HepG2 (cell line): ENCODE data around the gene NDRG2. TPM values are rescaled to one million over a fixed set of nuclear protein-coding genes. Genes with fewer than 3 reads are reported as not detected.

Experiments used
- ATAC-seq: fragments of 200-7000 bp; cut with Tn5 transposase; 3 replicates; pipeline ENCODE4 v1.9.1; 2020; ENCODE audit warnings: mild to moderate bottlenecking, moderate library complexity
- BruUV-seq: library from RNA; stranded (reverse); fragments of 400-500 nt; replicated peaks from 2 replicates; lab custom pipeline; 2021; lab: Mats Ljungman, UMichigan
- CTCF ChIA-PET: fragments of 300-600 bp; formaldehyde crosslinking; extraction: SDS; loops from one replicate; lab custom pipeline; 2021; ENCODE audit warnings: low total read pairs, inconsistent platforms, low intra/inter-chr PET ratio; lab: Yijun Ruan, JAX
- POLR2A ChIA-PET: fragments of 350-600 bp; sonication (Branson Sonifier 250); formaldehyde crosslinking; loops from one replicate; lab custom pipeline; 2020; ENCODE audit warnings: antibody characterized with exemption, inconsistent platforms; lab: Yijun Ruan, JAX
- DNase-seq: peaks from one replicate; pipeline ENCODE4 v3.0.0-alpha.2; 2015; ENCODE audit warnings: low spot score
- FAIRE-seq: peaks from 3 replicates; lab custom pipeline; 2011; peaks lifted over from hg19 to GRCh38; lab: Jason Lieb, UNC
- H2AFZ ChIP-seq: one replicate; pipeline ENCODE4 v1.6.1; 2011; ENCODE audit warnings: low read length, inconsistent platforms
- H3K27ac ChIP-seq: fragments of 300-600 bp; 3 replicates; pipeline ENCODE4 v1.8.0; 2011; ENCODE audit warnings: mixed run types, mild to moderate bottlenecking, mixed read lengths, low read length, inconsistent platforms; ENCODE audit not compliant: insufficient read depth; ENCODE audit errors: extremely low read length
- H3K27me3 ChIP-seq, 2 experiments: fragments of 200-600 bp in 1 of 2; 2 replicates in 1 of 2; 3 replicates in 1 of 2; pipeline versions ENCODE4 v1.6.0 to v1.8.0; 2011; ENCODE audit warnings: low read length in 2 of 2, mild to moderate bottlenecking in 2 of 2, moderate library complexity in 2 of 2, inconsistent platforms in 1 of 2; ENCODE audit not compliant: insufficient read depth in 2 of 2, control insufficient read depth in 1 of 2
- H3K36me3 ChIP-seq, 2 experiments: fragments of 200-600 bp in 1 of 2; replicated peaks in 1 of 2; 2 replicates in 1 of 2; 3 replicates in 1 of 2; pipeline versions ENCODE4 v1.5.1 to v1.8.0; 2011; ENCODE audit warnings: low read length in 2 of 2, inconsistent platforms in 1 of 2; ENCODE audit not compliant: insufficient read depth in 2 of 2, control insufficient read depth in 1 of 2
- H3K4me1 ChIP-seq: 2 replicates; pipeline ENCODE4 v1.5.1; 2012; ENCODE audit warnings: low read length, inconsistent platforms; ENCODE audit not compliant: insufficient read depth
- H3K4me2 ChIP-seq: 2 replicates; pipeline ENCODE4 v1.6.0; 2011; ENCODE audit warnings: low read depth, low read length, inconsistent platforms
- H3K4me3 ChIP-seq, 3 experiments: fragments of 200-600 bp in 1 of 3; sonication (generic), shearing (Covaris generic) in 1 of 3; replicated peaks in 1 of 3; 2 replicates each; pipeline ENCODE4 v1.5.1; 2011 to 2016; ENCODE audit warnings: low read length in 3 of 3, inconsistent platforms in 2 of 3, low read depth in 2 of 3, mild to moderate bottlenecking in 2 of 3, control low read depth in 1 of 3, mixed read lengths in 1 of 3; ENCODE audit not compliant: insufficient read depth in 1 of 3
- H3K79me2 ChIP-seq: one replicate; pipeline ENCODE4 v1.6.1; 2011; ENCODE audit warnings: low read length, inconsistent platforms; ENCODE audit not compliant: insufficient read depth
- H3K9ac ChIP-seq: 2 replicates; pipeline ENCODE4 v1.6.0; 2011; ENCODE audit warnings: mild to moderate bottlenecking, low read depth, low read length, inconsistent platforms; ENCODE audit not compliant: insufficient read depth
- H3K9me3 ChIP-seq: 2 replicates; pipeline ENCODE4 v1.5.1; 2012; ENCODE audit warnings: mild to moderate bottlenecking, low read length
- H4K20me1 ChIP-seq: 2 replicates; pipeline ENCODE4 v1.6.0; 2011; ENCODE audit warnings: inconsistent platforms, mild to moderate bottlenecking, low read length, moderate library complexity; ENCODE audit not compliant: insufficient read depth
- FOXO4 ChIP-seq: sonication (generic); formaldehyde crosslinking; conservative IDR thresholded peaks from 2 replicates; pipeline ENCODE4 v1.8.1; 2023; ENCODE audit warnings: missing genetic modification reagents
- HMG20B ChIP-seq: conservative IDR thresholded peaks from 2 replicates; pipeline ENCODE4 v1.6.1; 2016; ENCODE audit warnings: missing genetic modification reagents, missing compliant biosample characterization
- NFYB ChIP-seq: sonication (generic); formaldehyde crosslinking; IDR thresholded peaks from 2 replicates; pipeline ENCODE4 v1.4.0; 2020; ENCODE audit warnings: missing genetic modification reagents
- NR2F2 ChIP-seq: IDR thresholded peaks from 2 replicates; pipeline ENCODE4 v1.6.1; 2012; ENCODE audit warnings: low read depth, inconsistent platforms, borderline replicate concordance
- POLR2A ChIP-seq, 2 experiments: IDR thresholded peaks; 2 replicates each; pipeline ENCODE4 v1.6.1; 2011; ENCODE audit warnings: low read depth in 2 of 2, low read length in 2 of 2, mild to moderate bottlenecking in 1 of 2, moderate library complexity in 1 of 2; ENCODE audit not compliant: insufficient read depth in 1 of 2
- XRCC5 ChIP-seq: fragments of 200-400 bp; formaldehyde crosslinking; optimal IDR thresholded peaks from 2 replicates; pipeline ENCODE3; 2017; ENCODE audit warnings: mild to moderate bottlenecking, low read length
- YEATS2 ChIP-seq: sonication (generic); formaldehyde crosslinking; IDR thresholded peaks from 2 replicates; pipeline ENCODE4 v1.4.0; 2020; ENCODE audit warnings: missing genetic modification reagents, borderline replicate concordance
- ZHX1 ChIP-seq: sonication (generic); formaldehyde crosslinking; IDR thresholded peaks from 2 replicates; pipeline ENCODE4 v1.8.1; 2022; ENCODE audit warnings: low read depth, mild to moderate bottlenecking, missing genetic modification reagents
- ZNF138 ChIP-seq: sonication (generic); formaldehyde crosslinking; IDR thresholded peaks from 2 replicates; pipeline ENCODE4 v1.5.0; 2020; ENCODE audit warnings: mild to moderate bottlenecking, low read depth, missing genetic modification reagents
- ZNF598 ChIP-seq: sonication (generic); formaldehyde crosslinking; IDR thresholded peaks from 2 replicates; pipeline ENCODE4 v1.5.1; 2020; ENCODE audit warnings: mild to moderate bottlenecking, missing genetic modification reagents, borderline replicate concordance
- WGBS: methylation state at CpG from one replicate; pipeline ENCODE4 v1.1.6; 2017; ENCODE audit warnings: low lambda C conversion rate; 5-methylcytosine and 5-hydroxymethylcytosine counted together
- in situ Hi-C: cut with HindIII; loops from 2 replicates; pipeline ENCODE4 v1.10.0; 2017; ENCODE audit warnings: low pct_unique_long_range_greater_than_20kb; ENCODE audit not compliant: extremely low pct_ligation_motif_present
- intact Hi-C: fragments of 100-400 bp; cut with micrococcal nuclease; formaldehyde crosslinking; loops from one replicate; pipeline ENCODE4 v1.10.0; 2022; ENCODE audit not compliant: unreplicated experiment
- polyA plus RNA-seq, 8 experiments: library from polyadenylated mRNA; depleted of rRNA in 3 of 8; stranded (reverse) in 7 of 8; unstranded in 1 of 8; fragments of >200 nt; fragmentation: Illumina TruSeq in 4 of 8; extraction: Trizol in 4 of 8; gene quantifications; 2 replicates each; pipeline versions ENCODE4 v1.2.1 to v1.2.3, GENCODE V29; 2011 to 2016; ENCODE audit warnings: low read depth in 4 of 8, missing spikeins in 1 of 8, mixed read lengths in 1 of 8; ENCODE audit not compliant: insufficient read depth in 1 of 8
- total RNA-seq, 5 experiments: library from RNA; depleted of rRNA; stranded (reverse); fragments of >200 nt; fragmentation: Illumina TruSeq; extraction: Trizol; gene quantifications; 2 replicates each; pipeline ENCODE4 v1.2.3, GENCODE V29; 2016; ENCODE audit warnings: low read depth in 1 of 5
- TF ChIP-seq, protein P1 (sequence below): sonication (generic); formaldehyde crosslinking; IDR thresholded peaks from 2 replicates; pipeline ENCODE4 v1.5.1; 2020; ENCODE audit warnings: mild to moderate bottlenecking, missing genetic modification reagents, moderate library complexity
- TF ChIP-seq, protein P2 (sequence below), 2 experiments: sonication (generic) in 1 of 2; formaldehyde crosslinking in 1 of 2; IDR thresholded peaks; 2 replicates each; pipeline versions ENCODE4 v1.5.1 to v1.6.1; 2011 to 2020; ENCODE audit warnings: borderline replicate concordance in 1 of 2, low read depth in 1 of 2, low read length in 1 of 2, mild to moderate bottlenecking in 1 of 2, missing genetic modification reagents in 1 of 2, moderate library complexity in 1 of 2

NDRG2 gene
- total and polyA plus RNA-seq, 2 of the 13 experiments (the other 11 are each of a cell fraction or from before 2014, with no cell fraction given) = 27.2 to 189 TPM

GRCh38 chr14:20971705-20972021, 53.2 kb downstream of the NDRG2 start:
- FAIRE-seq (no peak), DNase-seq (no peak), ATAC-seq (peak; percentile 61)
- Histone ChIP-seq H3K9ac (peak overlapping the region; percentile 54; the same call in 1 of the 2 replicates), H3K79me2 (no peaks in the 10 kb centered on the region), H3K27me3 (peaks cover 0 to 23% of the 10 kb centered on the region in 2 experiments; a peak in 3 of 5 replicates), H2AFZ (peak overlapping the region; percentile 62), H4K20me1 (no peaks in the 10 kb centered on the region), H3K27ac (no peak overlapping the region), H3K4me2 (peak overlapping the region; percentile 92), H3K9me3 (no peaks in the 10 kb centered on the region), H3K4me1 (peaks cover 38% of the 10 kb centered on the region), H3K4me3 (peak overlapping the region; percentile 54 to 80 (median 80); a peak in 5 of 6 replicates), H3K36me3 (no peaks in the 10 kb centered on the region)
- intact Hi-C loops (loop anchor here (1.0 kb wide), 1 partner anchor 114 kb away; no protein-coding TSS in a partner anchor), in situ Hi-C loops (loop anchor here (10.0 kb wide), 1 partner anchor 507 kb away; the partner anchor contains the start of genes PIP4P1 and PNP)
- BruUV-seq = no TSS peak
- 13% methylated on average over 7 of the region's 8 CpGs for WGBS
- CTCF ChIA-PET = interaction anchor here (1.0 to 2.4 kb wide), 4 partner anchors 10 to 274 kb away, joined by 4 to 32 read pairs (median 6); no protein-coding TSS in a partner anchor
- POLR2A ChIA-PET = interaction anchor here (1.0 to 1.4 kb wide), 2 partner anchors 83 to 280 kb away, joined by 3 to 4 read pairs; no protein-coding TSS in a partner anchor
- TF ChIP-seq, protein P1, sequence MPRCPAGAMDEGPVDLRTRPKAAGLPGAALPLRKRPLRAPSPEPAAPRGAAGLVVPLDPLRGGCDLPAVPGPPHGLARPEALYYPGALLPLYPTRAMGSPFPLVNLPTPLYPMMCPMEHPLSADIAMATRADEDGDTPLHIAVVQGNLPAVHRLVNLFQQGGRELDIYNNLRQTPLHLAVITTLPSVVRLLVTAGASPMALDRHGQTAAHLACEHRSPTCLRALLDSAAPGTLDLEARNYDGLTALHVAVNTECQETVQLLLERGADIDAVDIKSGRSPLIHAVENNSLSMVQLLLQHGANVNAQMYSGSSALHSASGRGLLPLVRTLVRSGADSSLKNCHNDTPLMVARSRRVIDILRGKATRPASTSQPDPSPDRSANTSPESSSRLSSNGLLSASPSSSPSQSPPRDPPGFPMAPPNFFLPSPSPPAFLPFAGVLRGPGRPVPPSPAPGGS (CRISPR knock-in tag) = 0 out of 2 replicates have a peak, but pooled peaks have one; percentile 2
- no peak for TF ChIP-seq YEATS2 (CRISPR knock-in tag)
- TF ChIP-seq POLR2A (IDR thresholded peaks at IDR 0.05; ENCODE audit: insufficient read depth in 1 of 2, low read depth in 2 of 2, low read length in 2 of 2) = 0 out of 4 replicates have a peak, but pooled peaks of 1 of the 2 experiments have one; percentile 9
- TF ChIP-seq FOXO4 (CRISPR knock-in tag) = 0 out of 2 replicates have a peak, but pooled peaks have one; percentile 53
- no peak for TF ChIP-seq ZNF598 (CRISPR knock-in tag)
- TF ChIP-seq XRCC5 = peak; percentile 7
- TF ChIP-seq ZNF138 (CRISPR knock-in tag) = 0 out of 2 replicates have a peak, but pooled peaks have one; percentile 45
- no peak for TF ChIP-seq NR2F2
- TF ChIP-seq, protein P2, sequence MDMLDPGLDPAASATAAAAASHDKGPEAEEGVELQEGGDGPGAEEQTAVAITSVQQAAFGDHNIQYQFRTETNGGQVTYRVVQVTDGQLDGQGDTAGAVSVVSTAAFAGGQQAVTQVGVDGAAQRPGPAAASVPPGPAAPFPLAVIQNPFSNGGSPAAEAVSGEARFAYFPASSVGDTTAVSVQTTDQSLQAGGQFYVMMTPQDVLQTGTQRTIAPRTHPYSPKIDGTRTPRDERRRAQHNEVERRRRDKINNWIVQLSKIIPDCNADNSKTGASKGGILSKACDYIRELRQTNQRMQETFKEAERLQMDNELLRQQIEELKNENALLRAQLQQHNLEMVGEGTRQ (IDR thresholded peaks at IDR 0.05; ENCODE audit: low read depth, low read length) = no peak
- TF ChIP-seq, protein P2 (CRISPR knock-in tag; IDR thresholded peaks at IDR 0.05; ENCODE audit: borderline replicate concordance) = peak; percentile 39; the same call in 1 of the 2 replicates
- TF ChIP-seq NFYB = peak; percentile 3; the same call in 1 of the 2 replicates
- TF ChIP-seq HMG20B = no peak
- TF ChIP-seq ZHX1 (CRISPR knock-in tag) = 0 out of 2 replicates have a peak, but pooled peaks have one; percentile 2
